ENCODE results near the gene ZNF263.

- TF ChIP-seq CTCF (IDR thresholded peaks at IDR 0.05; ENCODE audit: insufficient read depth, low read length): no peak
- TF ChIP-seq POLR2AphosphoS5 (IDR thresholded peaks at IDR 0.05; ENCODE audit: low read depth): no peak
- TF ChIP-seq REST (IDR thresholded peaks at IDR 0.05; ENCODE audit: insufficient replicate concordance, low read depth): no peak
Measured at GRCh38 chr16:3252967-3253366, 30.3 kb upstream of the ZNF263 start.
